Tibial artery (tissue), 4 donors: ENCODE results near the gene CSNK2A1.
A peak's percentile ranks its signal among the peaks of the same experiment; 100 is the strongest.

Experiments used
- DNase-seq, 2 donors: peaks; one replicate each; pipeline ENCODE4 v3.0.0-alpha.2; 2019
- H3K27ac ChIP-seq, 2 donors: fragments of 200-600 bp; sonication (generic) in 1 of 2; 1 replicate in 1 of 2; 2 replicates in 1 of 2; pipeline ENCODE4 v1.5.1; 2018 to 2019; ENCODE audit warnings: mild to moderate bottlenecking in 1 of 2
- H3K27me3 ChIP-seq, 2 donors: fragments of 200-600 bp; sonication (generic) in 1 of 2; one replicate each; pipeline versions ENCODE4 v1.5.1 to v1.6.0; 2016 to 2019
- H3K36me3 ChIP-seq, 3 donors: fragments of 200-600 bp; sonication (generic) in 2 of 3; one replicate each; pipeline ENCODE4 v1.5.1; 2016 to 2019; ENCODE audit warnings: mild to moderate bottlenecking in 2 of 3
- H3K4me1 ChIP-seq, 4 donors: fragments of 200-600 bp; sonication (generic) in 2 of 4; 1 replicate in 3 of 4; 2 replicates in 1 of 4; pipeline ENCODE4 v1.5.1; 2016 to 2019
- H3K4me3 ChIP-seq, 2 donors: fragments of 200-600 bp; sonication (generic) in 1 of 2; 1 replicate in 1 of 2; 2 replicates in 1 of 2; pipeline ENCODE4 v1.5.1; 2018 to 2019; ENCODE audit warnings: mild to moderate bottlenecking in 2 of 2
- H3K9me3 ChIP-seq, 3 donors: fragments of 200-600 bp; sonication (generic) in 1 of 3; one replicate each; pipeline ENCODE4 v1.5.1; 2016 to 2019
- CTCF ChIP-seq, 2 experiments: fragments of 200-600 bp in 1 of 2; fragments of 450-650 bp in 1 of 2; IDR thresholded peaks; one replicate each; pipeline ENCODE4 v1.5.1; 2017 to 2019; ENCODE audit warnings: antibody characterized with exemption in 2 of 2, mild to moderate bottlenecking in 1 of 2, moderate library complexity in 1 of 2
- intact Hi-C: fragments of 100-400 bp; cut with DNase I; formaldehyde crosslinking; loops from one replicate; pipeline ENCODE4 v1.15.0; 2023; ENCODE audit warnings: low total_unique reads

Gene CSNK2A1

GRCh38 chr20:571754-572441, 28.3 kb upstream of the CSNK2A1 start:
- Histone ChIP-seq H3K27ac (no peak overlapping the region), H3K36me3 (no peaks in the 10 kb centered on the region), H3K9me3 (no peaks in the 10 kb centered on the region), H3K27me3 (peaks cover 0 to 35% of the 10 kb centered on the region in 2 donors), H3K4me3 (peak overlapping the region in 1 of 2 donors; percentile 10), H3K4me1 (peaks cover 0 to 17% (median 11%) of the 10 kb centered on the region in 4 donors)
- intact Hi-C loops = loop anchor here (10.0 kb wide), 1 partner anchor 1793 kb away; no protein-coding TSS in a partner anchor
- no peak for DNase-seq
- no peak for TF ChIP-seq CTCF (IDR thresholded peaks at IDR 0.05)

- H3K27me3 ChIP-seq = peaks cover 0 to 47% of the 10 kb centered on the region in 2 donors
Observed at GRCh38 chr20:568673-569415, 25.3 kb upstream of the CSNK2A1 start.

GRCh38 chr20:568097-568652, 24.6 kb upstream of the CSNK2A1 start:
- Histone ChIP-seq H3K4me1 (peaks cover 0 to 17% (median 11%) of the 10 kb centered on the region in 4 donors), H3K9me3 (no peaks in the 10 kb centered on the region), H3K4me3 (no peak overlapping the region), H3K27ac (no peak overlapping the region), H3K36me3 (no peaks in the 10 kb centered on the region), H3K27me3 (peaks cover 0 to 45% of the 10 kb centered on the region in 2 donors)
- intact Hi-C loops = no loop called here
- no peak for TF ChIP-seq CTCF (IDR thresholded peaks at IDR 0.05)
- DNase-seq = no peak

More at GRCh38 chr20:568673-569415, 25.3 kb upstream of the CSNK2A1 start:
- H3K27ac ChIP-seq = no peak overlapping the region
- intact Hi-C loops = no loop called here
- no peaks in the 10 kb centered on the region for H3K9me3 ChIP-seq
- H3K4me3 ChIP-seq = no peak overlapping the region
- H3K4me1 ChIP-seq = peaks cover 0 to 17% (median 11%) of the 10 kb centered on the region in 4 donors
- TF ChIP-seq CTCF (IDR thresholded peaks at IDR 0.05) = no peak
- no peak for DNase-seq
- no peaks in the 10 kb centered on the region for H3K36me3 ChIP-seq

GRCh38 chr20:564192-564591, 20.6 kb upstream of the CSNK2A1 start:
- Histone ChIP-seq H3K4me1 (no peaks in the 10 kb centered on the region), H3K9me3 (no peaks in the 10 kb centered on the region), H3K36me3 (no peaks in the 10 kb centered on the region), H3K27ac (no peak overlapping the region), H3K4me3 (no peak overlapping the region), H3K27me3 (peaks cover 0 to 53% of the 10 kb centered on the region in 2 donors)
- no peak for DNase-seq
- no peak for TF ChIP-seq CTCF (IDR thresholded peaks at IDR 0.05)
- intact Hi-C loops = loop anchor here (5.0 kb wide), 2 partner anchors 78 to 173 kb away; no protein-coding TSS in a partner anchor

GRCh38 chr20:563187-563586, 19.6 kb upstream of the CSNK2A1 start:
- no peak for DNase-seq
- intact Hi-C loops = loop anchor here (5.0 kb wide), 2 partner anchors 79 to 174 kb away; no protein-coding TSS in a partner anchor
- H3K4me1 ChIP-seq = no peaks in the 10 kb centered on the region

More at GRCh38 chr20:563187-563586, 19.6 kb upstream of the CSNK2A1 start:
- H3K36me3 ChIP-seq = no peaks in the 10 kb centered on the region
- no peak for TF ChIP-seq CTCF (IDR thresholded peaks at IDR 0.05)
- no peaks in the 10 kb centered on the region for H3K9me3 ChIP-seq
- no peak overlapping the region for H3K27ac ChIP-seq
- H3K27me3 ChIP-seq = peaks cover 0 to 47% of the 10 kb centered on the region in 2 donors
- H3K4me3 ChIP-seq = no peak overlapping the region
